GM20000 (cell line): ENCODE data around the gene APOBEC2.

Experiments used
- DNase-seq: peaks from one replicate; pipeline ENCODE4 v3.0.0; 2012; ENCODE audit warnings: low spot score
- TF ChIP-seq, protein P1 (sequence below): IDR thresholded peaks from 2 replicates; pipeline ENCODE4 v1.5.1; 2012; ENCODE audit warnings: mild to moderate bottlenecking, control low read depth; ENCODE audit errors: extremely low read depth, missing control alignments

APOBEC2 gene

DNA sequence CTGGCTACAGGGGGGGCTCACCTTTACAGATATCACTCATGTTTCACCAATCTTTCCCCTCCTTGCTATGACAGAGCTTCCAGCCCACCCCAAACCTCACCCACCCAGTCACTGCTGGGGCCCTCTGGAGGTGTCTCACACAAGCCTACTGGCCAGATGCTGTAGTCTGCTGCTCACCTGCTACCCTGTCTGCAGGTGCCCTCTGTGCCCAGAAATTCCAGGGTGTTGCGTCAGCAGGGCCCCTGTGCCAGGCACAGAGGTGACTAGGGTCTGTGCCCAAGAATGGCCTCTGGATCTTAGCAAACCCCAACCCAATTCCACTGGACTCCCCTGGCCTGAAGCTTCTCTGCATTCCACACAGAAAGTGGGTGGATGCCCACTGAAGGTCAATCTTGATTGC, 35.3 kb upstream of the APOBEC2 start:
- no peak for DNase-seq
- TF ChIP-seq, protein P1, sequence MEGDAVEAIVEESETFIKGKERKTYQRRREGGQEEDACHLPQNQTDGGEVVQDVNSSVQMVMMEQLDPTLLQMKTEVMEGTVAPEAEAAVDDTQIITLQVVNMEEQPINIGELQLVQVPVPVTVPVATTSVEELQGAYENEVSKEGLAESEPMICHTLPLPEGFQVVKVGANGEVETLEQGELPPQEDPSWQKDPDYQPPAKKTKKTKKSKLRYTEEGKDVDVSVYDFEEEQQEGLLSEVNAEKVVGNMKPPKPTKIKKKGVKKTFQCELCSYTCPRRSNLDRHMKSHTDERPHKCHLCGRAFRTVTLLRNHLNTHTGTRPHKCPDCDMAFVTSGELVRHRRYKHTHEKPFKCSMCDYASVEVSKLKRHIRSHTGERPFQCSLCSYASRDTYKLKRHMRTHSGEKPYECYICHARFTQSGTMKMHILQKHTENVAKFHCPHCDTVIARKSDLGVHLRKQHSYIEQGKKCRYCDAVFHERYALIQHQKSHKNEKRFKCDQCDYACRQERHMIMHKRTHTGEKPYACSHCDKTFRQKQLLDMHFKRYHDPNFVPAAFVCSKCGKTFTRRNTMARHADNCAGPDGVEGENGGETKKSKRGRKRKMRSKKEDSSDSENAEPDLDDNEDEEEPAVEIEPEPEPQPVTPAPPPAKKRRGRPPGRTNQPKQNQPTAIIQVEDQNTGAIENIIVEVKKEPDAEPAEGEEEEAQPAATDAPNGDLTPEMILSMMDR, result no peak

DNA sequence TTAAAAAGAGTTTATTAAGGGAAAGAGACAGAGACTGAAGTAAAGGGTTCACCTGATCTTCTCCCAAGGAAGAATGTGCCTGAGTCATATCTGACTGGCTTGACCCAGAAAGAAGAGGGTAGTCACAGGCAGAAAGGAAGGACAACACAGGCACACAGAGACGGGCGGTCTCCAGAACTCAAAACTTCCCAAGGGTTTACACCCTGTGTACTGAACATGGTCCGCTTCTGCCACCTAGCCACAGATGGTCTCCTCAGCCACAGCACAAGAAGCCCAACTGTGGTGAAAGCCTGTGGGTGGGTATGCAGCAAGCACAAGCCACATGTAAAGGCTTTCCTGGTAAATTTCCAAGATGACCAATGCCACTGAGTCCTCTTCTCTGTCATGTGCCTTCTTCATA, 31.2 kb upstream of the APOBEC2 start:
- DNase-seq, result no peak
- TF ChIP-seq, protein P1, result no peak

DNA sequence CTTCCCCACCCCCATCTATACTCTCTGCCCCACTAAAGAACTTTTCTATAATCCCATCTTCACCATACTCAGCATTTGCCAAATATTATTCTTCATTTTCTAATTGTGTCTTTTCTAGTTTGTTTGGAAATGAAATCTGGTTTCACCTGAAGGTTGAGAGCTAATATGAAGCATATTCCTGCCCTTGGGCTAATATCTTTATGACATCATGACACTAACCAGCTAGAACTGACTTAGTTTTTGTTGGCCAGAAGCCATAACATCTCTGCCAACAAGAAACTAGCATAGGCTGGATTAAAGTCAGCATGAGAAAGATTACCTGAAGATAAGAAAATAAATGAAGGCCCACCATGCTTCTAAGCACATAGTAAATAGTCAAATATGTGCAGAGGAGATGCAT, 30.7 kb upstream of the APOBEC2 start:
- no peak for DNase-seq
- TF ChIP-seq, protein P1, result no peak

DNA sequence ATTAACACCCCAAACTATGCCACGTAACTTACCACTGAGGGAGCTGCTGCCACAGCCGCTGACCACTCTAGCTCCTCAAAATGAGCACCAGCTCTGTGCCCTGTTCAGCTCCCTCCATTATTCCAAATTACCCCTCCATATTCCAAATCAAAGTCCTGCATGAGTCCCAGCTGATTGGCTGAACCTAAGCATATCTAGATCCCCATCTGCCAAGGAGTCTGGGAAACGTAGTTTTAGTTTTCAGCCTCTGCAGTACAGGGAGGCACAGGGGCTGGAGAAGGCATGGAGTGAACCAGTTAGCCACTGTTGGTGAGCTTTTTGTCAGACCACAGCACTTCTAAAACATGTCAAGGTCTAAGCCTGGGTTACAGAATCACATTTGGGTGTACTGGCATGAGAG, 29.9 kb upstream of the APOBEC2 start:
- no peak for DNase-seq
- TF ChIP-seq, protein P1, result no peak

DNA sequence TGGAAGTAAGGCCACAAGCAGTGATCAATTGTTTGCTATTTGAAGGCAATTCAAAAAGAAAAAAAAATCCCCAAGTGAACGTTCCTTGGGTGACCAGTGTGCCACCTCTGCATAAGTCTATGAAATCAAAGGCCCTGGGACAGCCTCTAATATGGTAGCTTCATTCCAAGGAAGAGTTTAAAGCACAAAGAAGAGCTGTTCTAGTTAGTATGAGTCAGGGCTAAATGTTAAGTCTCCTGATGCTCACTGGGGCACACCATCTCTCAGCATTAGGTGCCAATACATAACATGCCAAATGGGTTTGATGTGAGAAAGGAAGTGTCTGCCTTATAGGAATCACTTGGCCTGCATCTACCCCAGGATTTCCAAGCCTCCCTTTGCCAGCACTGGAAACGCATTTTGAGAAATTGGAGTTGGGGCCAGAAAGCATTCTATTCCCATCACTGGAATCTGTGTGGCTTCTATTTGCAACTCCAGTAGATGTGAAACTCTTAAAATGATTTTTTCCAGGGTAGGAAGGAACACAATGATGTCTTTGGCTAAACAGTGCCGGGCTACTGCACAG, 27.0 kb upstream of the APOBEC2 start:
- TF ChIP-seq, protein P1, result no peak
- no peak for DNase-seq

DNA sequence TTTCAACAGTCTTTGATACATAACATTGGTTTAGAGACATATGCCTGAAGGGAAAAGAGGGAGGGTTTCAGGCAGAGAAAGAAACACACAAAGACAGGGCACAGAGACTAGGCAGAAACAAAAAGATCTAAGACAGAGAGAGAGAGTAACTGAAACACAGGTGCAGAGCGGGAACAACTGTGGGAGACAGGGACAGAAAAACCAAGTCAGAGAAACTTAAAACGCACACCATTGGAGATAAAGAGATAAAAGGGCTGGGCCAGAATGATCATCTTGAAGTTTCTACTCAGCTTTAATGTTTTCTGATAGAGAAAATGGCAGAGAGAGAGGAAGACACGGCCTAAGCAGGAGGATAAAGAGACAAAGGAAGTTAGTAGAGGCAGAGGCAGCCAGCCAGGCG, 25.8 kb upstream of the APOBEC2 start:
- DNase-seq, result no peak

DNA sequence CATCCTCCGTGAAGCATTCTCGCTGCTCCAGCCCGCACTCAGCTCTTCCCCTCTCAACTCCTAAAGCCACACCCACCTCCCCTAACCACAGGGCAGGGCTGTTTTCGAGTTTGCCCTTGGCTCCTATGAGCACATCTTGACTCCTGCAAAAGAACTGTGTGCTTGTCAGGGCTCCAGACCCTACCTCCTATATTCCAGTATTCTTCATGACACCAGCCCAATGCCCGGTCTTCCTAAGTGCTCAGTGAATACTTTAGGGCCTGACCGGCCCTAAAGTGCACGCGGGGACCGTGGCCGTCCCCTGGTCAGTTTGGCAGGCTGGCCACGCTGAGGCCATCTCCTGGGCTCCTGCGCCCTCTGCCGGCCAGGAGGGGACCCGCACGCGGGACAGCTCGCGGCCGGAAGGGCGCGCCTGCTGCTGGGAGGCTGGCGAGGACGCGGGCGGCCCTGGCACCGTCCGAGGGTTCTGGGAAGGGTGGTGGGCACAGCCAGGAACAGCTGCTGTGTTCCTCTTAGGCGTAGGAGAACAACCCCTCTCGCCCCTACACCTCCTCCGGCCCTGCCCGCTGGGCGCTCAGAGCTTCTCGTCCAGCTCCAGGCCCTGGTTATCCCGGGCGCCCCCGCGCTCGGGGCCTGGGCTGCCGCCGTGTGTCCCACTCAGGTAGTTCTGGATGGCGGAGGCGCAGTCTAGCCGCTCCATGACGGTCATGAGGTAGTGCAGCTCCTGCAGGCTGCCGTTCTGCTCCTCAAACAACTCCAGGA, 25.0 kb upstream of the APOBEC2 start:
- DNase-seq, result peak; percentile 88
- TF ChIP-seq, protein P1, result peak; percentile 99

More for the DNA sequence above, 25.8 kb upstream of the APOBEC2 start:
- TF ChIP-seq, protein P1, result no peak
